ENCODE measurements around the gene USP32. TPM values are rescaled to one million over a fixed set of nuclear protein-coding genes. Genes with fewer than 3 reads are reported as not detected.
A peak's percentile ranks its signal among the peaks of the same experiment; 100 is the strongest.

USP32 gene
- total and polyA plus RNA-seq, 2 donors (not counting 1 experiment from before 2014, with no cell fraction given), result 7.7 to 48.8 TPM

GRCh38 chr17:60135951-60136666 lies 255.8 kb downstream of the USP32 start:
- TF ChIP-seq EZH2 (IDR thresholded peaks at IDR 0.05; ENCODE audit: borderline replicate concordance, insufficient read depth, low read depth, low read length, poor library complexity, severe bottlenecking) (no peak), CTCF (IDR thresholded peaks at IDR 0.05) (no peak)
- Histone ChIP-seq H3K4me2 (replicated peaks; ENCODE audit: low read depth, low read length, poor library complexity, severe bottlenecking) (peak overlapping the region; percentile 91), H3K4me3 (ENCODE audit: control extremely low read depth in 1 of 5, extremely low read depth in 1 of 5, insufficient read depth in 1 of 5, low read depth in 2 of 5, low read length in 4 of 5) (peak overlapping the region in 1 of 5 experiments; percentile 85), H3K27ac (ENCODE audit: low read length in 2 of 2) (no peak overlapping the region), H3K9ac (ENCODE audit: low read length) (peak overlapping the region; percentile 69), H3K4me1 (ENCODE audit: control insufficient read depth in 2 of 2, insufficient read depth in 2 of 2, low read length in 2 of 2) (peaks cover 36 to 39% of the 10 kb centered on the region in 2 donors), H4K20me1 (ENCODE audit: control insufficient read depth, insufficient read depth, low read length, poor library complexity, severe bottlenecking) (no peaks in the 10 kb centered on the region), H2AFZ (ENCODE audit: insufficient read depth, low read depth, low read length, poor library complexity, severe bottlenecking) (peak overlapping the region; percentile 68), H3K79me2 (ENCODE audit: control insufficient read depth, insufficient read depth, low read length) (no peaks in the 10 kb centered on the region), H3K36me3 (replicated peaks in 1 of 2; ENCODE audit: control extremely low read depth in 1 of 2, control insufficient read depth in 1 of 2, extremely low read depth in 1 of 2, insufficient read depth in 2 of 2, low read length in 1 of 2) (peaks cover 0 to 4% of the 10 kb centered on the region in 2 experiments), H3K27me3 (replicated peaks in 1 of 4; ENCODE audit: control extremely low read depth in 1 of 4, control insufficient read depth in 3 of 4, insufficient read depth in 4 of 4, low read length in 3 of 4) (peaks cover 0 to 33% (median 22%) of the 10 kb centered on the region in 4 experiments), H3K9me3 (ENCODE audit: control extremely low read depth in 1 of 3, control insufficient read depth in 2 of 3, insufficient read depth in 1 of 3, low read length in 2 of 3) (peaks cover 0 to 32% (median 0%) of the 10 kb centered on the region in 3 donors)
- CTCF ChIA-PET, result no interaction called here
- POLR2A ChIA-PET, result interaction anchor here (1.0 kb wide), 1 partner anchor 44 kb away, joined by 3 read pairs; no protein-coding TSS in a partner anchor
- Mint-ChIP-seq H3K9me3 (ENCODE audit: insufficient read depth) (no peaks in the 10 kb centered on the region), H3K27me3 (peaks cover 12% of the 10 kb centered on the region), H3K4me3 (peak overlapping the region; percentile 92), H3K4me1 (peaks cover 34% of the 10 kb centered on the region), H3K27ac (peak overlapping the region; percentile 59)
- no peak for ATAC-seq (ENCODE audit: low read depth)
- peak; percentile 43 for DNase-seq
- intact Hi-C loops (cut with micrococcal nuclease), result loop anchor here (10.0 kb wide), 2 partner anchors 51 to 469 kb away; partner anchors contain the start of gene PPM1D
- WGBS (ENCODE audit: insufficient coverage), result 86% methylated on average over 12 of the region's 13 CpGs

Measured in B cell (primary cell).